Right lobe of liver (tissue), 6 donors: Measurements from ENCODE around the gene UPF1. TPM values are rescaled to one million over a fixed set of nuclear protein-coding genes. Genes with fewer than 3 reads are reported as not detected.

Experiments
- ATAC-seq, 4 donors: fragments of 200-7000 bp; cut with Tn5 transposase; one replicate each; pipeline ENCODE4 v1.9.1; 2020; ENCODE audit warnings: mild to moderate bottlenecking in 4 of 4, moderate library complexity in 4 of 4
- DNase-seq, 3 donors: peaks; one replicate each; pipeline ENCODE4 v3.0.0-alpha.2; 2020
- H3K27ac ChIP-seq, 3 donors: fragments of 200-600 bp; one replicate each; pipeline ENCODE4 v1.8.0; 2022
- H3K27me3 ChIP-seq, 2 donors: fragments of 200-600 bp; one replicate each; pipeline ENCODE4 v1.8.0; 2022
- H3K36me3 ChIP-seq, 4 donors: fragments of 200-600 bp; sonication (generic) in 1 of 4; one replicate each; pipeline versions ENCODE4 v1.5.1 to v1.8.0; 2017 to 2022; ENCODE audit warnings: control low read depth in 1 of 4
- H3K4me1 ChIP-seq, 4 donors: fragments of 200-600 bp; sonication (generic) in 1 of 4; one replicate each; pipeline versions ENCODE4 v1.5.1 to v1.8.0; 2017 to 2022; ENCODE audit warnings: control low read depth in 1 of 4
- H3K4me3 ChIP-seq, 3 donors: fragments of 200-600 bp; one replicate each; pipeline ENCODE4 v1.8.0; 2022
- H3K9me3 ChIP-seq, 4 donors: fragments of 200-600 bp; sonication (generic) in 1 of 4; one replicate each; pipeline versions ENCODE4 v1.5.1 to v1.8.0; 2017 to 2022; ENCODE audit warnings: control low read depth in 1 of 4
- CTCF ChIP-seq, 4 donors: fragments of 200-600 bp in 3 of 4; fragments of 450-650 bp in 1 of 4; IDR thresholded peaks; one replicate each; pipeline versions ENCODE4 v1.5.1 to v1.8.0; 2016 to 2022; ENCODE audit warnings: antibody characterized with exemption in 4 of 4, mild to moderate bottlenecking in 2 of 4
- POLR2A ChIP-seq: fragments of 450-650 bp; IDR thresholded peaks from one replicate; pipeline ENCODE4 v1.6.1; 2017; ENCODE audit warnings: antibody characterized with exemption, mild to moderate bottlenecking
- WGBS: methylation state at CpG from one replicate; pipeline ENCODE4 v1.1.6; 2018; ENCODE audit warnings: low coverage, low lambda C conversion rate; ENCODE audit not compliant: insufficient coverage; ENCODE audit errors: missing lambda C conversion rate; 5-methylcytosine and 5-hydroxymethylcytosine counted together
- intact Hi-C, 2 donors: fragments of 100-400 bp; cut with DNase I; formaldehyde crosslinking; loops; one replicate each; pipeline versions ENCODE4 v1.11.2 to v1.14.1; 2022
- total RNA-seq, 6 experiments: library from RNA; depleted of rRNA in 2 of 6; stranded (reverse); fragments of >200 nt in 2 of 6; fragmentation: NEBNext Ultra II Directional in 3 of 6; extraction: Animal tissue kit (Norgen Biotek cat#: 25700) in 3 of 6; gene quantifications; one replicate each; pipeline versions ENCODE4 v1.1.0 to v1.2.4, GENCODE V29; 2016 to 2023
- donor health status: DM: no; HTN: yes; CAD: no.
- donor health status: DM: no; HTN: no; CAD: no.
- donor health status: DM: no; HTN: no; CAD: no.
- donor health status: DM: no; HTN: yes; CAD: no.
- donor health status: DM: no; HTN: yes; CAD: no.

Gene UPF1
- total RNA-seq, 6 experiments from 2014 or later, result 34.0 to 61.0 (median 41.3) TPM

- intact Hi-C loops, result no loop called here
- WGBS, result 1% methylated on average over 12 of the region's 72 CpGs
- peaks cover 0 to 4% of the 10 kb centered on the region in 2 donors for H3K27me3 ChIP-seq
These were observed 63.5 kb downstream of the UPF1 start for GRCh38 chr19:18895038-18895823.

DNA sequence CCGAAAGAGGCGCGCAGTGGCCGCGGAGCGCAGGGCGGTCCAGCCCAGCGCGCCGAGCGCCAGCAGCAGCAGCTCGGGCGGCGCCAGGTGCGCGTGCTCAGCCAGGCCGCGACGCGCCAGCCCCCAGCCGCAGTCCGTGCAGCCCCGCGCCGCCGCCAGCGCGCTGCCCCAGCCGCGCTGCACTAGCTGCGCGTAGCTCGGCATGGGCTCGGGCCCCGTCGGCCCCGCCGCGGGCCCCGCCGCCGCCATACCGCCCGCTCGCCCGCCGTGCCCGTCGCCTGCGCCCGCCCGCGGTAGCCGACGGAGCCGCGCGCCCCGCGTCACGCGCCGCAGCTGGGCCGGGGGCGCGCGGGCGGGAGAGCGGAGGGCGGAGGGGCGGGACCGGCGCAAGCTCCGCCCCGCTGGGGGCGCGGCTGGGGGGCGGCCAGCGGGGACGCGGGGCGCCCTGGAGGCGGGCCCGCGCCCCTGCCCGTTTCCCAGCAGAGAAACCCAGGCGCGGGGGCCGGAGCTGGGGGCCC is 64.1 kb downstream of the UPF1 start, which contains the start of gene CERS1:
TSS of gene CERS1 (minus strand) at position 335 of the 518 bp plus-strand sequence. CDS start at position 249, 86 bp downstream.
- H3K9me3 ChIP-seq, result no peaks in the 10 kb centered on the region
- no peak within 1 kb of the TSS for H3K27ac ChIP-seq
- peaks cover 0 to 4% of the 10 kb centered on the region in 2 donors for H3K27me3 ChIP-seq
- ATAC-seq (no peak), DNase-seq (no peak)
- intact Hi-C loops, result no loop called here
- H3K4me3 ChIP-seq, result peak within 1 kb of the TSS in 1 of 3 donors; percentile 24
- H3K36me3 ChIP-seq, result peaks cover 0 to 3% (median 0%) of the 10 kb centered on the region in 4 donors
- WGBS, result no CpG with 5 or more reads among the region's 89 CpGs
- H3K4me1 ChIP-seq, result no peaks in the 10 kb centered on the region
- TF ChIP-seq POLR2A (no peak), CTCF (IDR thresholded peaks at IDR 0.05) (no peak)

More at GRCh38 chr19:18895038-18895823, 63.5 kb downstream of the UPF1 start:
- peak; percentile 10 to 60 (median 47) for ATAC-seq
- peak in 1 of 3 donors; percentile 60 for DNase-seq
- Histone ChIP-seq H3K4me1 (no peaks in the 10 kb centered on the region), H3K9me3 (no peaks in the 10 kb centered on the region), H3K27ac (no peak overlapping the region), H3K36me3 (peaks cover 0 to 2% (median 0%) of the 10 kb centered on the region in 4 donors), H3K4me3 (peak overlapping the region in 1 of 3 donors; percentile 24)
- TF ChIP-seq POLR2A (no peak), CTCF (IDR thresholded peaks at IDR 0.05) (peak; percentile 18 to 31 (median 20))

DNA sequence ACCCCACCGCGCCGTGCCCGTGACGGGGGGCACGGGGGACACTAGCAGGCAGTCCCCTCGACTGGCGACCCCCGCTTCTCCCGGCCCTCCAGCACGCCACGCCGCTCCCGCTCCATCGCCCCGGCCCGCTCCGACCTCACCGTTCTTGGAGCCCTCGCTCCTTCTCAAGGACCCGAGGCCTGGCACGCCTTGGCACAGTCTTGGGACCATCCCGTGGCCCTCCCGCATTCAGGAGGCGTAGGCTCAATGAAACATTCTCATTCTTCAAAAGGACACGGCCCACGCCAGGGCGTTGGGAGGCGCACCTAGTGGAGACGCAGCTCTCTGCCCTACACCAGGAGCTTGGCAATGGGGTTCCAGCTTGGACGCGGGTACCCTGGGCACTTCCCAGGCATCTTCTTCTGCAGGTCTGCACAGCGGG is 64.7 kb downstream of the UPF1 start:
- Histone ChIP-seq H3K9me3 (no peaks in the 10 kb centered on the region), H3K4me3 (no peak overlapping the region), H3K4me1 (no peaks in the 10 kb centered on the region), H3K27ac (no peak overlapping the region), H3K27me3 (peaks cover 0 to 4% of the 10 kb centered on the region in 2 donors), H3K36me3 (peaks cover 0 to 3% (median 0%) of the 10 kb centered on the region in 4 donors)
- DNase-seq, result no peak
- intact Hi-C loops, result no loop called here
- peak in 1 of 4 donors; percentile 10 for ATAC-seq
- WGBS, result 29% methylated on average over 6 of the region's 33 CpGs
- no peak for TF ChIP-seq CTCF (IDR thresholded peaks at IDR 0.05)
- no peak for TF ChIP-seq POLR2A

DNA sequence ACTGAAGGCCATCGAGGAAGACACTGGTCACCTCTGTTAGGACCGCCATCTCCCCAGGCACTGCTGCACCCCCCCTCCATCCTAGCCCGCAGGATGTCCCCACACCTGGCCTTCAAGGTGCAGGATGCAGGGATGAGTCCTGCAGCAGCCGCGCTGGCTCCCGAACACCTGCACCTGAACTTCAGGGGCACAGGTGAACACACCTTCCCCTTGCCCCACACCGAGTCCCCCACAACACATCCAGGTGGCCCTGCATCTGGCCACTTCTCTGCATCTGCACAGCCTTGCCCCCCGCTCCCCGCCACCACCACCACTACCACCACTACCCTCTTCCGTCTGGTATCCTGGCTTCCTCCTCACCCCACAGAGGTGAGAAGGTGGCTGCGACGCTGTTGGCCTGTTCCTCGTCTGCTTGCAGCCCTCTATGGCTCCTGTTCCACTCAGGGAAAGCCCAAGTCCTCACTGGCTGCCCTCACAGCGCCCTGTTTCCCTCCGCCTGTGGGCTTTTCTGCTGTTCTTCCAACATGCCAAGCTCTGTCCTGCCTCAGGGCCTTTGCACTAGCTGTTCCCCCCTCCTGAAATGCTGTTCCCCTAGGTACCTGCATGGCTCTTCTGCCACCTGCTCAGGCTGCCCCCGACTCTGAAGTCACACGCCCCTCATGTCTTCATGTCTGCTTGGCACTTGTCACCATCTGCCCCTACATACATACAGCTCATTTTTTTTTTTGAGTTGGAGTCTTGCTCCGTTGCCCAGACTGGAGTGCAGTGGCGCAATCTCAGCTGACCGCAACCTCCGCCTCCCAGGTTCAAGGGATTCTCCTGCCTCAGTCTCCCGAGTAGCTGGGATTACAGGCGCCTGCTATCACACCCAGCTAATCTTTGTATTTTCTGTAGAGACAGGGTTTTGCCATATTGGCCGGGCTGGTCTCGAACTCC is 65.6 kb downstream of the UPF1 start:
- TF ChIP-seq CTCF (IDR thresholded peaks at IDR 0.05), result no peak
- TF ChIP-seq POLR2A, result no peak
- no peak overlapping the region for H3K27ac ChIP-seq
- ATAC-seq, result no peak
- no peak overlapping the region for H3K4me3 ChIP-seq
- WGBS, result 75% methylated on average over 16 of the region's 25 CpGs
- intact Hi-C loops, result no loop called here
- no peaks in the 10 kb centered on the region for H3K9me3 ChIP-seq
- peaks cover 0 to 3% (median 0%) of the 10 kb centered on the region in 4 donors for H3K36me3 ChIP-seq
- H3K27me3 ChIP-seq, result peaks cover 0 to 4% of the 10 kb centered on the region in 2 donors
- no peaks in the 10 kb centered on the region for H3K4me1 ChIP-seq
- no peak for DNase-seq
